Skin of body (tissue), 2 donors: ENCODE measurements around the gene RACK1. TPM values are rescaled to one million over a fixed set of nuclear protein-coding genes. Genes with fewer than 3 reads are reported as not detected.
"Not testable (repeated sequence)": the region's sequence is repeated elsewhere in the genome, so short reads cannot be mapped to it uniquely, and the experiment has no call there.

Source experiments
- DNase-seq: peaks from one replicate; lab custom pipeline; 2025; lab: John Stamatoyannopoulos, UW
- total RNA-seq: library from RNA; depleted of rRNA; stranded (reverse); fragments of >200 nt; gene quantifications from one replicate; pipeline ENCODE4 v1.2.3, GENCODE V29; 2014

RACK1 gene
- total RNA-seq, 1 donor from 2014 or later = 2,753 TPM

- no peak for DNase-seq
Measured at GRCh38 chr5:181217111-181217802, 26.4 kb downstream of the RACK1 start.

DNA sequence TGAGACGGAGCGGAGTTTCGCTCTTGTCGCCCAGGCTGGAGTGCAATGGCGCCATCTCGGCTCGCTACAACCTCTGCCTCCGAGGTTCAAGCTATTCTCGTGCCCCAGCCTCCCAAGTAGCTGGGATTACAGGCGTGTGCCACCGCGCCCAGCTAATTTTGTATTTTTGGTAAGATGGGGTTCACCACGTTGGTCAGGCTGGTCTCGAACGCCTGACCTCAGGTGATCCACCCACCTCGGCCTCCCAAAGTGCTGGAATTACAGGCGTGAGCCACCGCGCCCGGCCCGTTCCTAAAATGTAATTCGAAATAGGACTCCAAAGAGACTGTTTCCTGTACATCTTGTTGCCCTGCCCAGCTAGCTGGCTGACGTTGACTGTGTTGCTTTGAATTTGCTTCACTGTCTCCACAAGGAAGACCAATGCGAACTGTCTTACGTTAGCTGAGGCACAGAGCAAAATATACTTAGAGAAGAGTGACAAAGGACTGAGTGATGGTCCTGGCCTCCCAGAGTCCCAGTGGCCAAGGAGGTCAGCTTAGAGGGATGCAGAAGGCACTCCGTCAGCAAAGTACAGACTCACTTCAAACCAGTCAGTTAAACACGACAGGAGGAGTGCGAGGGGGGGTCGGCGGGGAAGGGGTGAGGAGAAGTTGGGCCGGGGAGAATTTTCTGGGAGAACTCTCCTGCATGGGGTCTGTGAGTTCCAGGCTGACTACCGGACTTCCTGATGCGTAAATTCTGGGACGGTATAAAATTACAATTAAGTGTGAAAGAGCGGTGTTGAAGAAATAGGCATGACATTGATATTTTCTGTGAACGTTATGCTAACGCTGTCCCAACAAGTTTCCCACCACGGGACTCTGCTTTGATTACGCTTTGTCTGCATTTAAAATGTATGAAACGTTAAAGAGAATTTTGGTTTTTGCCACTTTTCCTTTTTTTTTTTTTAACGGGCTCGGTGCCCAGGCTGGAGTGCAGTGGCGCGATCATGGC lies 27.4 kb downstream of the RACK1 start:
- no peak for DNase-seq

- not testable (repeated sequence) for DNase-seq
Measured at GRCh38 chr5:181214249-181214648, 29.5 kb downstream of the RACK1 start.

DNA sequence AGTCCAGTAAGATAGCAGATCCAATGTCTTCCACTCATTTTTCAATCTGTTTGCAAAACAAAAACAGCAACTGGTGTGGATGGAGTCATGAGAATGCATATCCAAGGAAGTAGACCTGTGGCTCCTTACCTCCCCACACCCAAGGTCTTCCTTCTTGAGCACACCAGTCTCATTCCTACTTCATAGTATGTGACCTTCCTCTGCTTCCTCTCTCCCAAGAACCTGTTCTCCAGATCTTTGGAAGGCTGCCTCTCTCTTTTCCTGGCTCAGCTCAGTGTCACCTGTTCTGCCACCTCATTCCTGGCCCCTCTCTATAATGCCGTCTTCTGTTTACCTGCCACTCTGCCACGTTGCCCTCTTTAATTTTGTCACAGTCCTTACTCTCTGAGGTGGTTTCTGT lies 30.8 kb downstream of the RACK1 start:
- no peak for DNase-seq

GRCh38 chr5:181212080-181212479 lies 31.6 kb downstream of the RACK1 start:
- DNase-seq = no peak

GRCh38 chr5:181211208-181211607 lies 32.5 kb downstream of the RACK1 start:
- DNase-seq = no peak

- not testable (repeated sequence) for DNase-seq
Measured at GRCh38 chr5:181210698-181211097, 33.0 kb downstream of the RACK1 start.

DNA sequence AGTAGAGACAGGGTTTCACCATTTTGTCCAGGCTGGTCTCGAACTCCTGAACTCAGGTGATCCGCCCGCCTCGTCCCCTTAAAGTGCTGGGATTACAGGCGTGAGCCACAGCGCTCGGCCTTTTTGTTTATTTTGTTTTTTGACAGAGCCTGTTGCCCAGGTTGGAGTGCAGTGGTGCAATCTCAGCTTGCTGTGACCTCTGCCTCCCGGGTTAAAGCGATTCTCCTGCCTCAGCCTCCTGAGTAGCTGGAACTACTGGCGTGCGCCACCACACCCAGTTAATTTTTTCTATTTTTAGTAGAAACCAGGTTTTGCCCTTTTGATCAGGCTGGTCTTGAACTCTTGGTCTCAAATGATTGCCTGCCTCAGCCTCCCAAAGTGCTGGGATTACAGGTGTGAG lies 33.6 kb downstream of the RACK1 start:
- not testable (repeated sequence) for DNase-seq

GRCh38 chr5:181209006-181209405 lies 34.7 kb downstream of the RACK1 start:
- DNase-seq = not testable (repeated sequence)

GRCh38 chr5:181207960-181208253 lies 35.8 kb downstream of the RACK1 start:
- no peak for DNase-seq

GRCh38 chr5:181207214-181207959 lies 36.3 kb downstream of the RACK1 start:
- DNase-seq = no peak

DNA sequence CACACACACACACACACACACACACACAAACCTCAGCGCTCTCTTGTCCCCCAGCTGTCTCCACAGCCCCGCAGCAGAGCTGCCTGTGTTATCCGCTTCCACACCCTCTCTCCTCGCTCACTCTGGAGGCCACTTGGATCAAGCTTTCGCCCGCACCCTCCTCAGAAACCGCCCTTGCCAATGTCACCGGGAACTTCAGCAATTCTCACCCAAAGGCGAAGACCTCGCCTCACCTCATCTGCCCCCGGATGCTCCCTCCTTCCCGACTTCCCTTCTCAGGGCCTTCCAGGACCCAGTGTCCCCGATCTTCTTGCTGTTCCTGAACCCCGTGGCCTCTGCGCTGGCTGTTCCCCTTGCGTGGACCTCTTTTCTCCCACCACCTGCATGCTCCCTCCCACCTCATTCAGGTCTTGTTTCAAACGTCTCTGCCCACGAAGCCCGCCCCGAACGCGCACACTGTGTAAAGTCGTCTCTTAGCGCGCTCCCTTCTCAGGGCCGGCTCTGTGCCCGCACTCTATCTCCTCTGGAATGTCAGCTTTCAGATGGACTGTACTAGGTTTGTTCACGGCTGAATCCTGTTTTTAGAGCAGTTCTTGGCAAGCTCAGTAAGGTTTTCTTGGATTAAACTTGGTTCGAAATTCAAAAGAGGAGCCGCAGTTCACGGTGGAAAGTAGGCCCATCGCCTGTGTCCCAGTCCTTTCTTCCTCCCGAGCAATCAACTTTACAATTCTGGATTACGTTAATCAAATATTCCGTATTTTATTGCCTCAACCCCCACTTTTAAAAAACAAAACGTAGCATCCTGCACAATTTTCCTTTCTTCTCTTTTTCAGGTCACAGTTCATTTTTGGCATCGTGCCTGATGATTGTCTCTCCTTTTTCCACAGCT lies 37.7 kb downstream of the RACK1 start:
- no peak for DNase-seq

DNA sequence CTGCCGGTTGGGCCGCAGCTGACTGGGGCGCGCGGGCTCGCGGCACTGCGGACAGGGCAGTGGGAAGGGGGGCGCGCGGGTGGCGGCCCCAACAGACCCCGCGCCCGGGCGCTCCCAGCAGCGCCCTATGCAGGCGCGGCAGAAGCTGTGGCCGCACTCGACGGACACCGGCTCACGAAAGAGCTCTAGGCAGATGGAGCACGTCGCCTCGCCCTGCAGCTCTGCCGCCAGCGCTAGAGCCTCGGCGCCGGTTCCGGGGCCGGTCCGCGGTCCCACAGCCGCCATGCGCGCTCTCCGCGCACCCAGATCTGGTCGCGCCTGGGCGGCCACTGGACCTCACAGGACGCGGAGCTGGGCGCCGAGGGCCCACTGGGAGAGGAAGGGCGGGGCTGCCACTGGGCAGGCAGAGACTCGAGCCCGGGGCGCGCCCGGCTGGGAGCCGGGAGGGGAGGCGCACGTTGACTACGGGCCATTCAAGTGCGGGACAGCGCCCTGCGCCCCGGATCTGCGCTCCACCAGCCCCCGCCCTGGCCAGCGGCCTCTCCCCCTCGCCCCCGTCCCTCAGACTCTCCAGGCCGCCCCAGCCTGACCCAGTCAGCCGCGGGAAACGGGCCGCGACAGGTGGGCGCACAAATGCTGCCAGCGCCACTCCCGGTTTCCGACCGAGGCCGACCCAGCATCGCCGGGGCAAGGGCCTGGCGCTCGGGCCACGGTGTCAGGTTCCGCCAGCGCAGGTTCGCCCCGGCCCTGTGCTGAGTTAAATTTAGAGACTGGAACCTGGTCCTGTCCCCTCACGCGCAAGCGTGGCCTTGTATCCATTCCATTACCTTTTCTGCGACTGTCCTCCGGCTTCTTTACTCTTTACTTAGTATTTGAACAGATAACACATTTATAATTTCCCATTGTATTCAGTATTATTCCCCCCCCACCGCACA lies 38.6 kb downstream of the RACK1 start, which contains the start of gene TRIM7:
Gene TRIM7 (minus strand): TSS at position 371 of the 935 bp plus-strand sequence. CDS start 86 bp downstream, at position 285.
- no peak for DNase-seq

DNA sequence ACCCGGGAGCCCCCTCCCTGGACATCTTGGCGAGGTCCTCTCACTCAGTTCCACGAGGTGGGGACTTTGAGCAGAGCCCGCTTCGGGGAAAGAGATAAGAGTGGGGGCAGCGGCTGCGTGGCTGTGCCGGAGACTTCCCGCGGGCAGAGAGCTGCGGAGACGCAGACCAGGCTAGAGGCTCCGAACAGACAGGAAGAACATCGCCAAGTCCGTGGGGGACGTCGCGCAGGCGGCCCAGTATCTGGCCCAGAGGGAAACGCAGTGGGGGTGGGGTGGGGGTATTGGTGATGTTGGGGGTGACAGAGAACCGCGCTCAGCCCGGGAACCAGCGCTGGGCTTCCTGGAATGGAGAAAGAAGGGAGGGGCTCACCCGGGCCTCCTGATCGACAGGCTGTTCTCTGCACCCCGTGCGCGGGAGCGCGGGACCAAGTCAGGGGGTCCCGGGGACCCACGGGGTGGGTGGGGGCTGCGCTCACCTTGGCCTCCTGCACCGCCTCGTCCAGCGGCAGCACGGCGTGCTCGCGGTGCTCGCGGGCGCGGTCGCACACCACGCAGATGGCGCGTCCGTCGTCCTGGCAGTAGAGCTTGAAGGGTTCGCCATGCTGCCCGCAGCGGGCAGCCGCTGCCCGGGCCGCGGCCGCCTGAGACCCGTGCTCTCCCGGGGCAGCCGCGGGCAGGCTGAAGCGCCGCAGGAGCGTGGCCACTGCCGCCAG lies 39.4 kb downstream of the RACK1 start:
- no peak for DNase-seq

DNA sequence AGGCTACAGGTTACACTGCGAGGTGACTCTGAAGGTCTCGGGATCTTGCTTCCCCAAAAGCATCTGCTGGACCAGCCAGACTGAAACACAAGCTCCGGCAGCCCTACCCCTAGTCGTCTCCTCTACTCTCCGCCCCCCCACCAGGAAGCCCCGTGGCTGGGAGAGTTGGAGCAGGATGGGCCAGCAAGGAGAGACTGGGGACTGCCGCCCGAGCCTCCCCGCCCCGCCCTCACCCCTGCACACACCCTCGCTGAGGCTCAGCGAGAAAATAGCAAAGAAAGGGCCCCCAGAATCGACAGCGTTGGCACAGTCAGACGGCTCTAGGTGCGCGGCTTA lies 40.0 kb downstream of the RACK1 start:
- DNase-seq = no peak

DNA sequence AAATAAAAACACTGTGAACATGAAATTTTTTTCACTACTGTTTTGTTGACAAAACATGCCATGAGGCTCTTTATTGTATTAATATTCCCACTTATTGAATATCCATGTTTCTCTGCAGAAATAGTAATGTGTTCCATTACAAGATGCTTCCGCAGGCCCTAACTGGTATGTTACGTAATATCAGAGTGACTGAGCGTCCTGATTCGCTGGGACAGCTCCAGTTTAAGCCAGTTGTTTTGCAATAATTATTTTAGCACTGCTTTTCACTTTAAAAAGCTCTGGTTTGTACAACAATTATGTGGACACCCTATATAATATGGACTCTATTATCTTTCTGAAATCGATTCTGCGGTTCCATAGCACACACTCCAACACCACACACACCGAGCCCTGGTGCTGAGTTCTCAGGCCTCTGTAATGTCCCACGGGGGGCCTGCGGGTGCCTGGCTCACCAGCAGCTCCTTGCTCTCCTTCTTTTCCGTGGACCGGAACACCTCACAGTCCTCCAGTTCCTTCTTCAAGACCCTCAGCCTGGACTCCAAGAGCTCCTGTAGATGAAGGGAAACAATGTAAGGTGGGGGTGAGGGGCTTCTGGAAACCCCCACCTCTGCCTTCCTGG lies 40.5 kb downstream of the RACK1 start:
- DNase-seq = no peak

DNA sequence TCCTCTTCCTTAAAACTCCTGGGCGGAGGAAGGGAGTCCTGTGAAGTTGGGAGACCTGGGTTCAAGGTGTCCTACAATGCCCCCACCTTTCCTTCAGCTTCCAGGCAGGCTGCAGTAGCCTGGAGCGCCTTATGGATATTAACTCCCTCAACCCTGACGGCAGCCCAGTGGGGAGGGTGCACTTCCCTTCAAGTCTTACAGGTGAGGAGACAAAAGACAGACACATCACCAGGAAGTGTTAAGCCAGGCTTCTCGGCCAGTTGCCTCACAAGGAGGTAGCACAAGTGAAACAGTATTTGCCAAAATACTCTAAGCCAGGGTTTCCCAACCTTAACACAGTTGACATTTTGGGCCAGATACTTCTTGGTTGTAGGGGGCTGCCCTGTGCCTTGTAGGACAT lies 42.9 kb downstream of the RACK1 start:
- DNase-seq = no peak

DNA sequence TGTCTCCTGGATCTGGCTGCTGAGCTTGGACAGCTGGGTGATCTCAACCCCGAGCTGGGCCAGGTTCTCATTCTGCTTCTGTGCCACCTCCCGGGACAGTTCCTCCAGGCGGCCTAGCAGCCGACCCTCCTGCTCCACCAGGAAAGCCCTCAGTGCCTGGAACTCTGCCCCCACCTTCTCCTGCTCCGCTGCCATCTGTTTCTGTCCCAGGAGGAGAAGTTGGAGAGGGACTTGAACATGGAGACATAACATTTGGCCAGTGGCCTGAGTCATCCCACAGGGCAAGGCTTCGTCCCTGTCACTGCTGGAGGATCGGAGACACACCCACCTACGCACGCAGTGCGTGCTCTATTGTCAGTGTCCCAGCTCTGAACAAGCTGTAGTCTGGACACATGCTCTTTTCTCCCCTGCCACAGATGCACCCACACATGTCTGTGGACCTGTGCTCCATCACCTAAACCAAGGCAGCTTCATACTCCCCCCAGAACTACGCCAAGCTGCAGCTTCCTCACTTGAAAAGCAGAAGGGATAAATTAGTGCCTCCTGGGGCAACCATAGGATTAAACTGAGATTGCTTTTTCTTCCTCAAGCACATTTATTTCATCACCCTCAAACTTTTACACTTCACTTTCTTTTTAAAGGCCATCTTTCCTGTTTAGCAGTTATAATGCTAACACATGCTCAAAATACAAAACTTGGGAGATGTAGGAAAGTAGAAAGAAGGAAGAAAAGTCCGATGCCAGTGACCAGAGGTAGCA lies 43.6 kb downstream of the RACK1 start:
- DNase-seq = no peak
